ENCODE results near the gene CTIF. TPM values are rescaled to one million over a fixed set of nuclear protein-coding genes. Genes with fewer than 3 reads are reported as not detected.

The CTIF gene
- polyA plus RNA-seq, 1 donor: 15.0 TPM

DNA sequence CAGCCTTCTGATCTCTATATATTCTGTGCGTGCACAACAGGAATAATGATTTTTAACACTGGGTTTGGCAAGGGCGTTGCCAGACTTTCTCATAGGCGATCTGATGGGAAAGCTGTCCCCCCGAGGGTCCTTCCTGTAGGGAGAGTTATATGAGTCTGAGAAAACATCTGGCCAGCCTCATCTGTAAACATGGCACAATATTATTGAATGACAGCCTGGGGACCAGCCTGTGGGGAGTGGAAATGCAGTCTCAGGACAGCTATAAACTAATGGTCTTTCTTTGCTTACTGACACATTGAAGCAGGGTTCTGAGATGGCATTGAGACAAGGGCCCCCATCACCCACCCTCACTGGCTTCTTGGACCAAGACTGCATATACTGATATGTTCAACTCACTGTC is 62.5 kb downstream of the CTIF start:
- Histone ChIP-seq H3K27ac (ENCODE audit: low read length) (no peak overlapping the region), H3K4me1 (ENCODE audit: control insufficient read depth, insufficient read depth, low read length) (no peaks in the 10 kb centered on the region), H3K9me3 (ENCODE audit: control insufficient read depth, low read depth, low read length) (no peaks in the 10 kb centered on the region), H3K27me3 (ENCODE audit: control insufficient read depth, insufficient read depth, low read length) (no peaks in the 10 kb centered on the region), H3K4me3 (ENCODE audit: low read length) (no peak overlapping the region), H3K36me3 (ENCODE audit: control insufficient read depth, insufficient read depth, low read length) (no peaks in the 10 kb centered on the region)
- no peak for DNase-seq
- 80% methylated on average over 1 of the region's 4 CpGs for WGBS (ENCODE audit: insufficient coverage, low lambda C conversion rate)

DNA sequence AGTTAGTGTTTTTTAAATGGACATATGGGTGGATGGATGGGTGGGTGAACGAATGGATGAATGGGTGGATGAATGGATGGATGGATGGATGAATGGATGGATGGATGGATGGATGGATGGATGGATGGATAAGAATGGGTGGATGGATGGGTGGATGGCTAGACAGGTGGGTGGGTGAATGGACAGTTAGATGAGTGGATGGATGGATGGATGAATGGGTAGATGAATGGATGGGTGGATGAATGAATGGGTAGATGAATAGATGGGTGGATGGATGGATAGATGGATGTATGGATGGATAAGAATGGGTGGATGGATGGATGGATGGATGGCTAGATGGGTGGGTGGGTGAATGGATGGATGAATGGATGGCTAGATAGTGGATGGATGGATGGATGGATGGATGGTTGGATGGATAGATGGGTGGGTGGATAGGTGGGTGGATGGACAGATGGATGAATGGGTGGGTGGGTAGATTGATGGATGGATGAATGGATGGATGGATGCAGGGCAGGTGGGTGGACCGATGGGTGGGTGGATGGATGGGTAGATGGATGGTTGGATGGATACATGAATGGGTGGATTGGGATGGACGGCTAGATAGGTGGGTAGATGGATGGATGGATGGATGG is 64.0 kb downstream of the CTIF start:
- H3K4me3 ChIP-seq (ENCODE audit: low read length): no peak overlapping the region
- no peaks in the 10 kb centered on the region for H3K4me1 ChIP-seq (ENCODE audit: control insufficient read depth, insufficient read depth, low read length)
- no peak overlapping the region for H3K27ac ChIP-seq (ENCODE audit: low read length)
- no peaks in the 10 kb centered on the region for H3K9me3 ChIP-seq (ENCODE audit: control insufficient read depth, low read depth, low read length)
- no peaks in the 10 kb centered on the region for H3K27me3 ChIP-seq (ENCODE audit: control insufficient read depth, insufficient read depth, low read length)
- DNase-seq: no peak
- no peaks in the 10 kb centered on the region for H3K36me3 ChIP-seq (ENCODE audit: control insufficient read depth, insufficient read depth, low read length)
- 100% methylated on average over 2 of the region's 3 CpGs for WGBS (ENCODE audit: insufficient coverage, low lambda C conversion rate)

DNA sequence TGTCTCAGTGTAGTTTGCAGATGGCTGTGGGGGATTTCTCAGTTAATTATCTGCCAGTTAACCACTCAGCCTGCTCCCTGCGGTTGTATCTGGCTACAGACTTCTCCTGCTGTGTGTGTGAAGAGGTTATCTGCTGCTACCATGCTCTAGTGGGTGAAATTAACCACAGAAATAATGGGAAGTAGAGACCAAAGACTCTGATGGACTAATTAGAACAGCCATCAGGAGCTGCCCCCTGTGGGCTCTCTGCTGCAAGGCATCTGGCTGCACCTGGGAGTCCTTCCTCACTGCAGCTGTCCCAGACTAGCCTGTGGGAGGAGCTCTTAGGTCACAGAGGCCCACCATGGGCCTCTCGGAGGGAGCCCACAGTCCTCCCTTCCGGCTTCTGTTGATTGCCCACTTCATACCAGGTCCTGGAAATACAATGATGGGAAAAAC is 66.6 kb downstream of the CTIF start:
- no peak overlapping the region for H3K27ac ChIP-seq (ENCODE audit: low read length)
- DNase-seq: peak in 1 of 2 donors; percentile 28
- no peaks in the 10 kb centered on the region for H3K4me1 ChIP-seq (ENCODE audit: control insufficient read depth, insufficient read depth, low read length)
- no CpG with 5 or more reads among the region's 3 CpGs for WGBS (ENCODE audit: insufficient coverage, low lambda C conversion rate)
- no peaks in the 10 kb centered on the region for H3K9me3 ChIP-seq (ENCODE audit: control insufficient read depth, low read depth, low read length)
- no peak overlapping the region for H3K4me3 ChIP-seq (ENCODE audit: low read length)
- H3K36me3 ChIP-seq (ENCODE audit: control insufficient read depth, insufficient read depth, low read length): no peaks in the 10 kb centered on the region
- H3K27me3 ChIP-seq (ENCODE audit: control insufficient read depth, insufficient read depth, low read length): no peaks in the 10 kb centered on the region

DNA sequence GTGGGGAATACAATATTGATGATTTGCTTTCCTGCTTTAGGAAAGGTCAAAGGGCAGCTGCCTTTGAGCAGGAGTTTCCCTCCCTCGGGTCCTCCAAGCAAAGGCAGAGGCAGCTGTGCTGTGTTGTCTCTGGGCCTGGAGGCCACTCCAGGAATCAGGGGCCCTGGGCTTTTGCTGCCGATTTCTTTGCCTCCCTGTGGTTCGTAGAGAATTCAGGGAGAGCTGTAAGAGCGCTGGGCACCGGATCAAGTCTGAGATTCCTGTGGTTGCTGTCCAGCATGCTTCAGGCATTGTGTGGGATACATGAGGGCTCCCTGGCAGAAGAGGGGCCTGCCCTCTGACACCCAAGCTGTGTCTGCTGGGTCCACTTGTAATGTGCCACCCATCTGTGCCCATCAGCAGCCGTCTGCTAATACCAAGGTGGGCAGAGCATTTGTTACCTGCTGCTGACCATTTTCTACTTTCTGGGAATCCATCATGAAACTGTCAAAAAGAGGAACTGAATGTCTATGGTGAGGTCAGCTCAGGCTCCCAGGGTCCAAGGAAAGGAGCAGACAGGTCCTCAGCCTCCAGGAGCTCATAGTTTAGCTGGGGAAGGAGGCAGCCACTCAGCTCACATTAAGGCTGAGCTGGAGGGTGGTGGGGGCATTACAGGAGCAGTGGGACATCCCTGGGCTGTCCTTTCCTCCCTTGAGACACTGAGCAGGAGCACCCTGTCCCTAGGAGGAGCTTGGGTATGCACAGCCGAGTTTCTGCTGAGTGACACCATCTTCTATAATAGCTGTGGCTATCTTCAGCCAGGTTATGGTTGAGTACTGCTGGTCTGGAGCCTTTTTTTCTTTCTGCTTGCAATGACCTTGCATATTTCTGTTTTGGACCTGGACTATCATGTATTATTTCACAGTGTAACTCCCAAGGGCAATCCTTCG is 68.5 kb downstream of the CTIF start:
- H3K4me3 ChIP-seq (ENCODE audit: low read length): no peak overlapping the region
- H3K27ac ChIP-seq (ENCODE audit: low read length): no peak overlapping the region
- WGBS (ENCODE audit: insufficient coverage, low lambda C conversion rate): 83% methylated on average over 1 of the region's 8 CpGs
- H3K9me3 ChIP-seq (ENCODE audit: control insufficient read depth, low read depth, low read length): no peaks in the 10 kb centered on the region
- H3K4me1 ChIP-seq (ENCODE audit: control insufficient read depth, insufficient read depth, low read length): no peaks in the 10 kb centered on the region
- H3K36me3 ChIP-seq (ENCODE audit: control insufficient read depth, insufficient read depth, low read length): no peaks in the 10 kb centered on the region
- H3K27me3 ChIP-seq (ENCODE audit: control insufficient read depth, insufficient read depth, low read length): no peaks in the 10 kb centered on the region
- DNase-seq: no peak

DNA sequence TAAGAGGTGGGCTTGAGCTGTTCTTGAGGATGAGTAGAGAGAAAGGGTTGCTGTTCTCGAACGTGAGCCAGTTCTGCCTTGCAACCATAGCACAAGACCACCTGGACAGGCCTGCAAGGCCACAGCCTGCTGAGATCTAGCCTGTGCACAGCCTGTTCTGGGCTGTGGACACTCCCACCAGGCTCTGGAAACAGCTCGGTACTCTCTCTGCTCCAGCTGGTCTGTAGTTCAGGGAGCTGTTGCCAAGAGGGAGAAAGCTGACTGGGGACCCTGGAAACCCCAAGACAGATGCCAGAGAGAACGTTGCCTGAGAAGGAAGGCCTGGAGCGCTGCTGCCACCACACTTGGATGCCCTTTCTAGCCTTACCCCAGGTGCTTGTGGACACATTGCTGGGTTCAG is 69.8 kb downstream of the CTIF start:
- no peak overlapping the region for H3K4me3 ChIP-seq (ENCODE audit: low read length)
- H3K9me3 ChIP-seq (ENCODE audit: control insufficient read depth, low read depth, low read length): no peaks in the 10 kb centered on the region
- DNase-seq: no peak
- no peak overlapping the region for H3K27ac ChIP-seq (ENCODE audit: low read length)
- WGBS (ENCODE audit: insufficient coverage, low lambda C conversion rate): no CpG with 5 or more reads among the region's 5 CpGs
- no peaks in the 10 kb centered on the region for H3K4me1 ChIP-seq (ENCODE audit: control insufficient read depth, insufficient read depth, low read length)
- no peaks in the 10 kb centered on the region for H3K36me3 ChIP-seq (ENCODE audit: control insufficient read depth, insufficient read depth, low read length)
- H3K27me3 ChIP-seq (ENCODE audit: control insufficient read depth, insufficient read depth, low read length): no peaks in the 10 kb centered on the region

DNA sequence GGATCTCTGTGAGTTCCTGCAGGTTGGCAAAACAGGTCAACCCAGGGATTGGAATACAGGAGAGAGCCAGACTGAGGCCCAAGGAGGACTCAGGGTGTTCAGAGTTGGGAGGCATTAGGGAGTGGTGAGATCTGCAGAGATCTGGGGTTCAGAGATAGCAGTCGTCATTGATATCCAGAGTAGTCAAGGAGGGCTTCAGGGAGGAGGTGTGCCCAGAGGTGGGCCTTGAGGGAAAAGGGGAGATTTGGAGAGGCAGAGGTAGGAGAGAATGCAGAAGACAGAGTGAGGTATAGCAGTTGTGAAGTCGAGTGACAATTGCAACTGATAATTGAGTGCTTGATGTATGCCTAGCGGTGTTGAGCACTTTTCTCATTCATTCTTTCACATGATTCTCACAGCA is 70.3 kb downstream of the CTIF start:
- no CpG with 5 or more reads among the region's 3 CpGs for WGBS (ENCODE audit: insufficient coverage, low lambda C conversion rate)
- no peak for DNase-seq
- H3K4me3 ChIP-seq (ENCODE audit: low read length): no peak overlapping the region
- H3K9me3 ChIP-seq (ENCODE audit: control insufficient read depth, low read depth, low read length): no peaks in the 10 kb centered on the region
- H3K36me3 ChIP-seq (ENCODE audit: control insufficient read depth, insufficient read depth, low read length): no peaks in the 10 kb centered on the region
- no peaks in the 10 kb centered on the region for H3K27me3 ChIP-seq (ENCODE audit: control insufficient read depth, insufficient read depth, low read length)
- no peak overlapping the region for H3K27ac ChIP-seq (ENCODE audit: low read length)
- H3K4me1 ChIP-seq (ENCODE audit: control insufficient read depth, insufficient read depth, low read length): no peaks in the 10 kb centered on the region

DNA sequence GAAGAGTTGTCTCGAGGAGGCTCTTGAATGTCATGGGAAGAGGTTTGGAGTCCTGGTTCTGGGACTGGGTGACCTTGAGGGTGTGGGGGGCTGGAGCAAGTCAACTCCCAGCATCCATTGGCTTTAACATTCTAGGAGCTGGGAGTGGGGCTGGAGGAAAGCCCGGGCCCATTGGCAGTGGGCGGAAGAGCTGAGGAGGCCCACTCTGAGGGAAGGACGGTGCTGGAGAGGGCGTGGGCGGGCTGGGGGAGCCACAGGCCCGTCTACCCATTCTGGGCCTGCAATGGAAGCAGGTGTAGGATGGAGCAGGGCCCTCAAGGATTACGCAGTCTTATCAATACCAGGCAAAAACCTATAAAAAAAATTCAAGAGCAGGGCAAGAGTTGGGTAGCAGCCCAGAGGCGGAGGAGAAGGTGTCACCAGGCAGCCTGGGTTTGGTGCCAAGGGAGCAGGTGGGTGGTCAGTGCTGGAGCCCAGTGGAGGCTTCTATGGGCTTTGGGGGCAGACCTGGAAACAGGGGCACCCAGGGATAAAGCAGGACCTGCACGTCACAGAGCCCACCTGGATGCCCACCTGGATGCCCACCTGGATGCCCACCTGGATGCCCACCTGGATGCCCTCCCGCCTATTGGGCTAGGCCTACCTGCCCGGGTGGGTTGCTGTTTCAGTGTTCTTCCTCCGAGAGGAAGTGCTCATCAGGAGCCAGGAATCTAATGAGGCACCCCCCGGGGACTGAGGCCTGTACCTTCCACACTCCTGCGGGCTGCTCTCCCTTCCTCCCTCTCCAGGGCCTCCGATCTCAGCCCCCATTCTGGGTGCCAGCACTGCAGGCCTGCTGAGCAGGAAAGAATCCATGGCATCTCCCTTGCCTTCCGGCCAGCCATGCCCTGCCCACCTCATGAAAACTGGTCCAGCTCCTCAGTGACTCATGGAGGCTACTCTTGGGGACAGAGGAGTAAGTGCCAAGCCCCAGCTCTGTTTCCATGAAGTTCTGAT is 71.3 kb downstream of the CTIF start:
- no peaks in the 10 kb centered on the region for H3K36me3 ChIP-seq (ENCODE audit: control insufficient read depth, insufficient read depth, low read length)
- no CpG with 5 or more reads among the region's 17 CpGs for WGBS (ENCODE audit: insufficient coverage, low lambda C conversion rate)

DNA sequence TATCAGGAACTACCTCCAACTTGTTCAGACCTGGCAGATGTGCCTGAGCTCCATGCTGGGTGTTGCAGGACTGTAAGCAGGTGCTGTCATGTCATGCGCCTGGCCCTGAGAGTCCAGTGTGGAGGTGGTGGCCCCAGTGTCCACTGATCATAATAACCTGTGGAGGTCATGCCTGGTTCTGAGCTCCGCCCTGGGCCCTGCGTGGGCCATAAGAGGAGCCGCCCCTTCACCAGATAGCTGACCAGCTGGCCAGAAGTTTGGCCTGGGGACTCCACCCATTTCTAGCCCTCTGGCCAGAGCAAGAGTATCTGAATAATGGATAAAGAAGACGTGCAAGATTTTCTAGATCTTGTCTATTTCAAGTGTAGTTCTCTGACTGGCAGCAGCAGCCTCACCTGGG is 72.4 kb downstream of the CTIF start:
- no peak for DNase-seq
- Histone ChIP-seq H3K27me3 (ENCODE audit: control insufficient read depth, insufficient read depth, low read length) (no peaks in the 10 kb centered on the region), H3K4me1 (ENCODE audit: control insufficient read depth, insufficient read depth, low read length) (no peaks in the 10 kb centered on the region), H3K36me3 (ENCODE audit: control insufficient read depth, insufficient read depth, low read length) (no peaks in the 10 kb centered on the region), H3K27ac (ENCODE audit: low read length) (no peak overlapping the region), H3K9me3 (ENCODE audit: control insufficient read depth, low read depth, low read length) (no peaks in the 10 kb centered on the region), H3K4me3 (ENCODE audit: low read length) (no peak overlapping the region)
- WGBS (ENCODE audit: insufficient coverage, low lambda C conversion rate): no CpG with 5 or more reads among the region's 5 CpGs

More for the DNA sequence above, 71.3 kb downstream of the CTIF start:
- H3K4me3 ChIP-seq (ENCODE audit: low read length): no peak overlapping the region
- no peaks in the 10 kb centered on the region for H3K9me3 ChIP-seq (ENCODE audit: control insufficient read depth, low read depth, low read length)
- no peaks in the 10 kb centered on the region for H3K27me3 ChIP-seq (ENCODE audit: control insufficient read depth, insufficient read depth, low read length)
- H3K27ac ChIP-seq (ENCODE audit: low read length): no peak overlapping the region
- H3K4me1 ChIP-seq (ENCODE audit: control insufficient read depth, insufficient read depth, low read length): no peaks in the 10 kb centered on the region
- DNase-seq: no peak

DNA sequence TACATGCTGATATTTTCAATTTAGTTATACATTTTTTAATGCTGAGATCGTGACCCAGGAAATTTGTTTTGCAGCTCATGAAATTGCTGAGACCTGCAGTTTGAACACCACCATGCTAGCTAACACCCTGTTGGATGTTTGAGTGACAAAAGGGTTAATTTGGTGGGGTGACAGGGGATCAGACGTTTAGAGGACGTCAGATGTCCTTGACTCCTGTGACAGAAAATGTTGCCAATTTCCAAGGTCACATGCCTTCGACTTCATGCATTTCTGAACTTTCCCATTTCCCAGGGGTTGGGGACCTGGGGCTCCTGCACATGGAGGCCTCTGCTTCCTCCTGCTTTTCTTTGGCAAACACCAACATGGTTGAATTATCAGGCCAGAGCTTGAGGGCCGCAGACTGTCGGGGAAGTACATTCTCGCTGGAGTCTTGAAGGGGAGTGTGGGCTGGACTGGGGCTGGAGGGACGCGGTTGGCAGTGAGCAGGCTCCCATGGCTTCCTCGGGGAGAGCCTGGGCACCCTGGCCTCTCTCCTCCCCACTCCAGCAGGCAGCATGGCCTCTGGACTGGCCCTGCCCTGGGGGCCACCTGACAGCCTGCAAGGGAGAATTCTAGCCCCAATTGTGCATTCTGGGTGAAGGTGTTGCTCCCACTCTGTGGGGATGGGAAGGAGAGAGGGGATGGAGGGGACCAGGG is 73.1 kb downstream of the CTIF start:
- WGBS (ENCODE audit: insufficient coverage, low lambda C conversion rate): no CpG with 5 or more reads among the region's 10 CpGs

More for the DNA sequence above, 73.1 kb downstream of the CTIF start:
- Histone ChIP-seq H3K4me1 (ENCODE audit: control insufficient read depth, insufficient read depth, low read length) (no peaks in the 10 kb centered on the region), H3K36me3 (ENCODE audit: control insufficient read depth, insufficient read depth, low read length) (no peaks in the 10 kb centered on the region), H3K27me3 (ENCODE audit: control insufficient read depth, insufficient read depth, low read length) (no peaks in the 10 kb centered on the region), H3K4me3 (ENCODE audit: low read length) (no peak overlapping the region), H3K27ac (ENCODE audit: low read length) (no peak overlapping the region), H3K9me3 (ENCODE audit: control insufficient read depth, low read depth, low read length) (no peaks in the 10 kb centered on the region)
- DNase-seq: no peak

All from large intestine (tissue), 3 donors.